A204.1 (cell line): ENCODE results near the gene HMGN4.
A peak's percentile ranks its signal among the peaks of the same experiment; 100 is the strongest.

Experiments used
- FAIRE-seq: peaks from 2 replicates; lab custom pipeline; 2012; peaks lifted over from hg19 to GRCh38; lab: Jason Lieb, UNC

HMGN4 gene

DNA sequence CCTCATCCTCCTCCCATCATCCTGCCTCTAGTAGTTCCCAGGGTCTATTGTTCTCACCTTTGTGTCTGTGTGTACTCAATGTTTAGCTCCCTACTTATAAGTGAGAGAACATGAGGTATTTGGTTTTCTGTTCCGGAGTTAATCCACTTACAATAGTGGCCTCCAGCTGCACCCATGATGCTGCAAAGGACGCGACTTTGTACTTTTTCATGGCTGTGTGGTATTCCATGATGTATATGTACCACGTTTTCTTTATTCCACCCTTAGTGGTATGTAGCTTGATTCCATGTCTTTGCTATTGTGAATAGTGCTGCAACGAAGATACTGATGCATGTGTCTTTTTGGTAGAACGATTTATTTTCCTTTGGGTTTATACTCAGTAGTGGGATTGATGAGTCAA is 40.1 kb downstream of the HMGN4 start:
- no peak for FAIRE-seq

DNA sequence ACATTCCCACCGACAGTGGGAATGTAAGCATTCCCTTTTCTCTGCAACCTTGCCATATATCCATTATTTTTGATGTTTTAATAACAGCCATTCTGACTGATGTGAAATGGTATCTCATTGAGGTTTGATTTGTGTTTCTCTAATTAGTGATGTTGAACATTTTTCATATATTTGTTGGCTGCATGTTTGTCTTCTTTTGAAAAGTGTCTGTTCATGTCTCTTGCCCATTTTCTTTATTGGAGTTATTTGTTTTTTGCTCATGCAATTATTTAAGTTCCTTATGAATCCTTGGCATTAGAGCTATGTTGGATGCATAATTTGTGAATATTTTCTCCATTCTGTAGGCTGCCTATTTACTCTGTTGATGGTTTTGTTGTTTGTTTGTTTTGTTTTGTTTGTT is 40.6 kb downstream of the HMGN4 start:
- FAIRE-seq, result no peak

DNA sequence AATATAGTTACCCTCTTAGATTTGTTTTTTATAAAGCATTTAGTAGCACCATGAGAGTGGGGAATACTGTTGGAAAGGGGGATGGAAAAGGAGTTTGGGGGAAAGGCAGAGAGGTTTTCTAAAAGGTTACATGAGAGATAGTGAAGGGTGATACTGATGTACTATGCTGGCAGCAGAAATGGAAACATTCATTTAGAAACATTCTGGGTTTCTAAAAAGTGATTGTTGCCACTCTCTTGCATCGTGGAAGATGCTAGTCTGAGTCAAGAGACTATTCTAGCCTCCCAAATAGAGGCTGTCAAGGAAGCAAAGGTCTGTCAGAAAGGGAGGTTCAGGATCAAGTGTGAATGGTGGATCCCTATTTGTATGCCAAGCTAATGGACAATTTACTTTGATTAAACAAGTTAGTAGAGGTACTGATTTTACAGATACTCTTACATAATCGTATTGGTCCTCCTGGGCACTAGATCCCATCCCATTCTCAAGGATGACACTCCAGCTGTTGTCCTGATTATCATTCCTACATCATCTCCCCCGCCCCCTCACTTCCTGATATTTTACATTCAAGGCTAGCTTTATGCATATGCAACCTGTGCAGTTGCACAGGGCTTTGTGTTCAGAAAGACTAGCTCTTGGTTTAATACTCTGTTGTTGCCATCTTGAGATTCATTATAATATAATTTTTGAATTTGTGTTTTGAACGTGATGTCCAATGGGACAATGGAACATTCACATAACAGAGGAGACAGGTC is 43.2 kb downstream of the HMGN4 start:
- no peak for FAIRE-seq

DNA sequence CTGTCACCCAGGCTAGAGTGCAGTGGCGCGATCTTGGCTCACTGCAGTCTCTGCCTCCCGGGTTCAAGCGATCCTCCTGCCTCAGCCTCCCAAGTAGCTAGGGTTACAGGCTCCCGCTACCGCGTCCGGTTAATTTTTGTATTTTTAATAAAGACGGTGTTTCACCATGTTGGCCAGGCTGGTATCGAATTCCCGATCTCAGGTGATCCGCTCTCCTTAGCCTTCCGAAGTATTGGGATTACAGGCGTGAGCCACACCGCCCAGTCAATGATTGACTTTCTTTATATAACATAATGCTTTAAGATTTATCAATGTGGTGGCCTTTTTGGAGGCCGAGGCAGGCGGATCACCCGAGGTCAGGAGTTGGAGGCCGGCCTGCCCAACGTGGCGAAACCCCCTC is 50.8 kb downstream of the HMGN4 start:
- no peak for FAIRE-seq

DNA sequence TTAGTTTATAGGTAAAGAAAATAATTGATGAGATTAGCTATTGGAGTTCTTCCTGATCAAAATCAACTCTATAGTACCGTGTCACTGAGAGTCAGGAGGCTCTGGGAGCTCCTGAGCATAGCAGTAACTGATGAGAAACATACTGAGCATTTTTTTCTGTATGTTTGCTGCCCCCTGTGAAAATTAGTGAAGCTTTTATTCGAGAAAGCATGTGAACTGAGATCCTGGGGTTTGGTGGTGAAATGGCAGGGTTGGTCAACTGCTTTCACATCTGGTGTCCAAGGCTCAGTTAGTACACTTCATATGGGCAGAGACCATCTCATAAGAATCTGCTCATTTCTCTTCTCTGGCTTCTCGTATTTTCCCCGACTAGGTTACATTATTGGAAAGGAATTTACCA is 54.5 kb downstream of the HMGN4 start:
- no peak for FAIRE-seq

DNA sequence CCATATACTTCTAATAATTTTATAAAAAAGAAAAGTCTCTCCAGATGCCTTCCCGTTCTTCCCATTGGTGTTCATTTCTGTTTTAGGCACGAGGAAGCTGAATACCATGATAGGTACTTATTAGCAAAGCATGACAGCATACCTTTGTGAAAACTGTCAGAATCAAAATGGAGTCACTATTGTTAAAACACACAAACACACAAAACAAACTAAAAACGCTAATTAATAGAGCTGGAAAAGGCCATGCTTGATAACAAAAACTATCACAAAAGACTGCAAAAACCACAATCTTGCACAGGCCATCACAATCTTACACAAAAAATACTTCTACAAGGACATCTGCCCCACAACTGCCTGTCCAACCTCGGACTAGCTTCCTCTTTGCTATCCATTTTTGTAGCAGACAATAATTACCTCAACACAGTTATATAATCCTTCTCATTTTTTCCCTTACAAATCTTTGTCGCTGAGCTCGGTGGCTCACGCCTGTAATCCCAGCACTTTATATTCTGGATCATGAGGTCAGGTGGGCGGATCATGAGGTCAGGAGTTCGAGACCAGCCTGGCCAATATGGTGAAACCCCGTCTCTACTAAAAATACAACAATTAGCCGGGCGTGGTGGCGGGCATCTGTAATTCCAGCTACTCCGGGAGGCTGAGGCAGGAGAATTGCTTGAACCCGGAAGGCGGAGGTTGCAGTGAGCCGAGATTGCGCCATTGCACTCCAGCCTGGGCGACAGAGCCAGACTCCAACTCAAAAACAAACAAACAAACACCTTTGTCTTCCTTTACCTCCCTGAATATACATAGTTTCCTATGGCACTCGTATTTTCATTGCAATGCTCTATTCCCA is 55.3 kb downstream of the HMGN4 start:
- no peak for FAIRE-seq

DNA sequence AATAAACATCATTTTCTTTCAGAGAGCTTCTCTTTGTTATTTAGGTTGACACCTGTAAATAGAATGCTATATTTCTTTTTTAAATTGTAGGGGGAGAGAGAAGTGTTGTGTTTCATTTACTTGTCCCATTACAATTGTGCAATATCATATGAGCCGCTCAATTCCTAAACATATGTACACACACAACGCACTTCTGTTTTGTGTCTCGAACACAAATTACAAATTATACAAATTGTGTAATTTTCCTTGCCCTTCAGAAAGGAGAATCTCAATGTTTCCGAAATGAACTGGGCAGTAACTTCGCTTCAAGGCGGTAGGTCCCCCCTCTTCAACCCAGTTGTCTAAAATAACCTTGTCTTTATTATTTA is 55.9 kb downstream of the HMGN4 start:
- no peak for FAIRE-seq

DNA sequence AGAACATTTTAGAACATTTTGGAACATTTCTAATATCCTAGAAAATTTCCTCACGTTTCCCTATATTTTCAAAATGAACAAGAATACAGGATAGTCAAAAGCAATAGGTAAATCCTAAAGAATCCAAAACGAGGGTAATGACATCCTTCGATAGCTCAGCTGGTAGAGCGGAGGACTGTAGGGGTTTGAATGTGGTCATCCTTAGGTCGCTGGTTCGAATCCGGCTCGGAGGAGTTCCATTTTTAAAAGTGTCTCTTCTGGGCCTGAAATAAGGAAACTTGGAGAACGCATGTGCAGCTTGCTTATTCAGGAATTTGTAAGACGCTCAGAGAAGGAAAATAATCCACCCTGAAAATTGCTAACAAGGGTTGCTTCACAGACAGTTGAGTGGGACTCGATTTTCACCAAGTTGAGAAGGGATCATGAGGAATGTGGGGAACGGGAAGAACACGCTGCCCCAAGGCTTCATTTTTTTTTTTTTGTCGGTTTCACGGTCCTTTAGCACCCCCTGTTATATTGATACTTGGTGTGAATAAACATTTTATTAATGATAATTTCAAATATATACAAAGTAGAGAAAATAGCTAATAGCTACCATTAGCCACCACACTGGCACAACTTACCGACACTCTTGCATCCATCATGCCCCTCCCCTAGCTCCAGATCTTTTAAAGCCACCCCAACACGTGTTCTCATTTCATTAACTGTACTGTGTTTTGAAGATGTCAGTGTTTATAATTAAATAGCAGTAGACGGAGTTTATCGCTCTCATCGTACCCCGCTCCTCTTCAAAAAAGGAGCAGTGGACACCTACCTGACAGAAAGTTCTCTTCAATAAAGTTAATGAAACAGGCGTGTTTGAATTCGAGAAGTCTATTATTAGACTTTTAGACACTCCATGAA is 56.8 kb downstream of the HMGN4 start:
- peak; percentile 92 for FAIRE-seq

DNA sequence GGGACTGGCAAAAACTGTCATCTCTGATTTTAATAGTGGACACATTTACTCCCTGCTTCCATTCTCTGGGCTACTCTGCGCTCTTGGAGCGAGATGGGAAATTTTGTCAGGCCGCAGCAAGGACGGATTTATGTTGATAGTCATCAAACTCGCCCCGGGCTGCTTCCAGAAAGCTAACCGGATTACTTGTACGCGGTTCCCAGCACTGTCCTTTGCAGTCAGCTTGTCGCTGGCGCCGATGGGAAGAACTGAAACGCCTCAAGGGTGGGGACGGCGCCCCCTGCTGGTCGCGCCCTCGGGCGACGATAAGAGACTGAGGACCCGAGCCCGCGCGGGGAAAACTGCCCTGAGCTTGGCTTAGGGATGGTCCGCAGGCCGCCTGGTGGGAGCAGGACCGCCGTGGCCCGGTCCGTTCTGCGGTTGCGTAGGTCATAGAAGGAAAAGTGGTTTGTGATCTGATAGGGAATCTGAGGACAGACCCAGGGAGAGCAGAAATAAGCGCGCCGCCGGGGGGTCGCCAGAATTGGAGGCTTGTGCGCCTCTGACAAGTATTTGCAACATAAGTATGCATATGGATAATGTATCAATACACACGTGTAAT is 57.6 kb downstream of the HMGN4 start:
- peak; percentile 37 for FAIRE-seq
